HCT116 (cell line): ENCODE measurements around the gene YWHAB. TPM values are rescaled to one million over a fixed set of nuclear protein-coding genes. Genes with fewer than 3 reads are reported as not detected.

Experiments used
- ATAC-seq: fragments of 200-7000 bp; cut with Tn5 transposase; 2 replicates; pipeline ENCODE4 v1.9.1; 2020; ENCODE audit warnings: mild to moderate bottlenecking, moderate library complexity
- BruUV-seq: library from RNA; stranded (reverse); fragments of 400-500 nt; replicated peaks from 2 replicates; lab custom pipeline; 2021; lab: Mats Ljungman, UMichigan
- CTCF ChIA-PET: fragments of 300-600 bp; sonication (Branson Sonifier 250); formaldehyde crosslinking; loops from one replicate; lab custom pipeline; 2021; ENCODE audit warnings: antibody characterized with exemption; lab: Charles Lee
- POLR2A ChIA-PET: fragments of 300-600, 350-600 bp; sonication (Branson Sonifier 250); formaldehyde crosslinking; loops from one replicate; lab custom pipeline; 2021; ENCODE audit warnings: antibody characterized with exemption; lab: Charles Lee
- RAD21 ChIA-PET, 2 experiments: fragments of 300-600 bp; sonication (Branson Sonifier 250); formaldehyde crosslinking; loops; one replicate each; lab custom pipeline; 2023; ENCODE audit warnings: low total read pairs in 2 of 2; ENCODE audit not compliant: uncharacterized antibody in 2 of 2, unreplicated experiment in 2 of 2, low non-redundant PET in 1 of 2; lab: Charles Lee
- DNase-seq: peaks from one replicate; pipeline ENCODE4 v3.0.0-alpha.2; 2010; ENCODE audit warnings: low read depth, low spot score
- H2AFZ ChIP-seq: fragments of 200-600 bp; shearing (Covaris generic), sonication (generic); 2 replicates; pipeline ENCODE4 v1.6.1; 2017; ENCODE audit warnings: low read depth, mixed run types, mixed read lengths, antibody characterized with exemption, low read length; ENCODE audit not compliant: poor library complexity, severe bottlenecking
- H3K27ac ChIP-seq: 2 replicates; pipeline ENCODE4 v1.5.1; 2012; ENCODE audit warnings: low read depth, low read length
- H3K27me3 ChIP-seq: fragments of 200-600 bp; sonication (generic); 2 replicates; pipeline ENCODE4 v1.6.1; 2016; ENCODE audit warnings: mixed run types, low read length, mixed read lengths; ENCODE audit not compliant: insufficient read depth
- H3K36me3 ChIP-seq, 2 experiments: fragments of 200-500 bp in 1 of 2; fragments of 200-600 bp in 1 of 2; sonication (Bioruptor generic) in 1 of 2; sonication (generic) in 1 of 2; 2 replicates each; pipeline versions ENCODE4 v1.5.1 to v1.6.1; 2014 to 2016; ENCODE audit warnings: low read length in 2 of 2, inconsistent platforms in 1 of 2, mixed read lengths in 1 of 2, mixed run types in 1 of 2; ENCODE audit not compliant: insufficient read depth in 2 of 2, control insufficient read depth in 1 of 2
- H3K4me1 ChIP-seq, 2 experiments: fragments of 200-600 bp in 1 of 2; sonication (generic) in 1 of 2; 2 replicates each; pipeline versions ENCODE4 v1.5.1 to v1.6.1; 2012 to 2017; ENCODE audit warnings: low read length in 2 of 2, inconsistent platforms in 1 of 2, mild to moderate bottlenecking in 1 of 2, mixed read lengths in 1 of 2, mixed run types in 1 of 2, moderate library complexity in 1 of 2; ENCODE audit not compliant: insufficient read depth in 2 of 2, control insufficient read depth in 1 of 2
- H3K4me2 ChIP-seq: fragments of 200-600 bp; sonication (generic); 2 replicates; pipeline ENCODE4 v1.6.1; 2017; ENCODE audit warnings: mixed run types, low read length, mixed read lengths
- H3K4me3 ChIP-seq, 2 experiments: fragments of 200-600 bp in 1 of 2; sonication (generic) in 1 of 2; replicated peaks in 1 of 2; 2 replicates each; pipeline ENCODE4 v1.5.1; 2011 to 2016; ENCODE audit warnings: low read length in 2 of 2, control low read depth in 1 of 2, low read depth in 1 of 2, mild to moderate bottlenecking in 1 of 2, mixed read lengths in 1 of 2, mixed run types in 1 of 2
- H3K79me2 ChIP-seq: fragments of 200-600 bp; sonication (generic); 2 replicates; pipeline ENCODE4 v1.6.1; 2017; ENCODE audit warnings: mild to moderate bottlenecking, mixed run types, low read length, moderate library complexity, mixed read lengths; ENCODE audit not compliant: insufficient read depth
- H3K9ac ChIP-seq: fragments of 200-600 bp; sonication (generic); 2 replicates; pipeline ENCODE4 v1.6.1; 2016; ENCODE audit warnings: low read length, mixed read lengths
- H3K9me2 ChIP-seq: fragments of 200-600 bp; sonication (generic), shearing (Covaris generic); 2 replicates; pipeline ENCODE4 v1.6.1; 2017; ENCODE audit warnings: mixed run types, mild to moderate bottlenecking, moderate library complexity; ENCODE audit not compliant: insufficient read depth
- H3K9me3 ChIP-seq, 2 experiments: fragments of 200-500 bp in 1 of 2; fragments of 200-600 bp in 1 of 2; sonication (Bioruptor generic) in 1 of 2; sonication (generic) in 1 of 2; 2 replicates each; pipeline ENCODE4 v1.6.1; 2014 to 2017; ENCODE audit warnings: low read length in 2 of 2, mixed read lengths in 2 of 2, inconsistent platforms in 1 of 2, low read depth in 1 of 2, mild to moderate bottlenecking in 1 of 2, mixed run types in 1 of 2, moderate library complexity in 1 of 2; ENCODE audit not compliant: control insufficient read depth in 1 of 2, insufficient read depth in 1 of 2
- H4K20me1 ChIP-seq: fragments of 200-600 bp; sonication (generic), shearing (Covaris generic); 2 replicates; pipeline ENCODE4 v1.6.1; 2017; ENCODE audit warnings: mixed run types, mild to moderate bottlenecking, moderate library complexity; ENCODE audit not compliant: insufficient read depth
- CBX3 ChIP-seq: IDR thresholded peaks from 2 replicates; pipeline ENCODE4 v1.6.1; 2012; ENCODE audit warnings: low read depth
- CEBPB ChIP-seq: IDR thresholded peaks from 2 replicates; pipeline ENCODE4 v1.6.1; 2012; ENCODE audit warnings: low read depth
- CTCF ChIP-seq, 3 experiments: fragments of 200-600 bp in 1 of 3; sonication (generic) in 1 of 3; IDR thresholded peaks in 2 of 3; conservative IDR thresholded peaks in 1 of 3; 2 replicates each; pipeline ENCODE4 v1.5.1; 2012 to 2017; ENCODE audit warnings: low read depth in 2 of 3, low read length in 2 of 3, antibody characterized with exemption in 1 of 3, borderline replicate concordance in 1 of 3, control low read depth in 1 of 3, mild to moderate bottlenecking in 1 of 3, mixed read lengths in 1 of 3, mixed run types in 1 of 3, moderate library complexity in 1 of 3; ENCODE audit not compliant: insufficient read depth in 1 of 3
- ELF1 ChIP-seq: IDR thresholded peaks from 2 replicates; pipeline ENCODE4 v1.6.1; 2012; ENCODE audit warnings: low read depth, borderline replicate concordance
- EZH2 ChIP-seq: fragments of 200-600 bp; sonication (generic); IDR thresholded peaks from 2 replicates; pipeline ENCODE4 v1.6.1; 2017; ENCODE audit warnings: antibody characterized with exemption, mixed run types
- EZH2phosphoT487 ChIP-seq: fragments of 200-600 bp; IDR thresholded peaks from 2 replicates; pipeline ENCODE4 v1.6.1; 2018; ENCODE audit warnings: antibody characterized with exemption, borderline replicate concordance
- FOSL1 ChIP-seq: IDR thresholded peaks from 2 replicates; pipeline ENCODE4 v1.6.1; 2012; ENCODE audit warnings: low read depth
- MAX ChIP-seq: IDR thresholded peaks from 2 replicates; pipeline ENCODE4 v1.6.1; 2012
- POLR2A ChIP-seq: IDR thresholded peaks from 2 replicates; pipeline ENCODE4 v1.7.0; 2011; ENCODE audit warnings: borderline replicate concordance; ENCODE audit not compliant: insufficient read depth, insufficient read length; ENCODE audit errors: extremely low read depth
- POLR2AphosphoS5 ChIP-seq: IDR thresholded peaks from 2 replicates; pipeline ENCODE4 v1.6.1; 2011; ENCODE audit warnings: mild to moderate bottlenecking, low read depth, low read length, moderate library complexity
- RAD21 ChIP-seq: IDR thresholded peaks from 2 replicates; pipeline ENCODE4 v1.6.1; 2012; ENCODE audit warnings: low read depth, mild to moderate bottlenecking
- REST ChIP-seq: IDR thresholded peaks from 2 replicates; pipeline ENCODE4 v1.6.1; 2012; ENCODE audit warnings: low read depth
- SIN3A ChIP-seq: IDR thresholded peaks from 2 replicates; pipeline ENCODE4 v1.6.1; 2012; ENCODE audit warnings: low read depth
- SP1 ChIP-seq: IDR thresholded peaks from 2 replicates; pipeline ENCODE4 v1.6.1; 2012; ENCODE audit warnings: low read depth
- SRF ChIP-seq: IDR thresholded peaks from 2 replicates; pipeline ENCODE4 v1.6.1; 2012; ENCODE audit warnings: low read depth
- TCF7L2 ChIP-seq: IDR thresholded peaks from 2 replicates; pipeline ENCODE4 v1.7.0; 2011; ENCODE audit warnings: borderline replicate concordance, inconsistent platforms; ENCODE audit not compliant: insufficient read depth, insufficient read length; ENCODE audit errors: extremely low read depth
- YY1 ChIP-seq: IDR thresholded peaks from 2 replicates; pipeline ENCODE4 v1.6.1; 2011; ENCODE audit warnings: low read length, low read depth, moderate library complexity, mild to moderate bottlenecking; ENCODE audit not compliant: insufficient replicate concordance; ENCODE audit errors: extremely low read depth
- ZBTB33 ChIP-seq: IDR thresholded peaks from 2 replicates; pipeline ENCODE4 v1.6.1; 2011; ENCODE audit warnings: mild to moderate bottlenecking, low read length, moderate library complexity; ENCODE audit not compliant: insufficient replicate concordance; ENCODE audit errors: extremely low read depth
- ZFX ChIP-seq: fragments of 450-650 bp; IDR thresholded peaks from 2 replicates; pipeline ENCODE4 v1.6.1; 2017
- ZNF274 ChIP-seq: fragments of 200-500 bp; sonication (Bioruptor generic); IDR thresholded peaks from 2 replicates; pipeline ENCODE4 v1.6.1; 2014; ENCODE audit warnings: mild to moderate bottlenecking, low read depth, low read length, inconsistent platforms
- intact Hi-C: fragments of 100-400 bp; cut with micrococcal nuclease; formaldehyde crosslinking; loops from 2 replicates; pipeline ENCODE4 v1.10.0; 2022
- total RNA-seq: library from RNA; stranded (reverse); gene quantifications from one replicate; pipeline ENCODE4 v1.2.1, GENCODE V29; 2021; ENCODE audit not compliant: unreplicated experiment

Gene YWHAB
- total RNA-seq, 1 experiment from 2014 or later: 200 TPM

GRCh38 chr20:44850272-44850671 lies 35.2 kb upstream of the YWHAB start:
- ChIA-PET CTCF (no interaction called here), RAD21 (no interaction called here), POLR2A (no interaction called here)
- Histone ChIP-seq H3K9me3 (no peaks in the 10 kb centered on the region), H3K27me3 (no peaks in the 10 kb centered on the region), H3K4me3 (no peak overlapping the region), H3K27ac (no peak overlapping the region), H2AFZ (no peak overlapping the region), H4K20me1 (no peaks in the 10 kb centered on the region), H3K9me2 (no peaks in the 10 kb centered on the region), H3K4me2 (no peak overlapping the region), H3K4me1 (no peaks in the 10 kb centered on the region), H3K36me3 (no peaks in the 10 kb centered on the region), H3K79me2 (no peaks in the 10 kb centered on the region), H3K9ac (no peak overlapping the region)
- BruUV-seq: no TSS peak
- intact Hi-C loops: no loop called here
- no peak for DNase-seq
- no peak for ATAC-seq
- TF ChIP-seq SRF (no peak), ZBTB33 (no peak), TCF7L2 (no peak), REST (no peak), MAX (no peak), ZNF274 (no peak), ZFX (no peak), EZH2phosphoT487 (no peak), POLR2AphosphoS5 (no peak), SP1 (no peak), POLR2A (no peak), ELF1 (no peak), CEBPB (no peak), CTCF (IDR thresholded peaks at IDR 0.05 in 2 of 3, conservative IDR thresholded peaks at IDR 0.05 in 1 of 3; ENCODE audit: borderline replicate concordance in 1 of 3, insufficient read depth in 1 of 3, low read depth in 2 of 3, low read length in 2 of 3) (no peak), RAD21 (no peak), CBX3 (no peak), SIN3A (no peak), YY1 (no peak), FOSL1 (no peak), EZH2 (no peak)
